TTC549 (cell line): ENCODE results near the gene TENM4.

Source experiments
- FAIRE-seq: peaks from 2 replicates; lab custom pipeline; 2012; peaks lifted over from hg19 to GRCh38; lab: Jason Lieb, UNC

The TENM4 gene

DNA sequence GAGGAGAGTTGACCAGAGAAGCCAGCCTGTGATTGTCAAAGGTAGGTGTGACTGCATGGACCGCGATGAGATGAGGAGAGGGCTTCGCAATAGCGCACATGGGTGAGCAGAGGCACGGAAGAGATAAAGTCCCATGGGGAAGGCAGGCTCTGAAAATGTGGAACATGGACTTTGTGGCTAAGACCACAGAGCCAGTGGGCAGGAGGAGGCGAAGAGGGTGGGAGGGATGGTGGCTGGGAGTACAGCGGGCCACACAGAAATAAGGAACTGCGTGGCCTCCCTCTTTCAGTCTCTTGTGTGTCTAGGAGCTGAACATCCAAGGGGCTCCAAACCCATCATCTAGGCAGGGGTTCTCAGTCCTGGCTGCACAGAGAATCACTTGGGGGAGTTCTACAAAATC is 98.6 kb downstream of the TENM4 start:
- FAIRE-seq: no peak

DNA sequence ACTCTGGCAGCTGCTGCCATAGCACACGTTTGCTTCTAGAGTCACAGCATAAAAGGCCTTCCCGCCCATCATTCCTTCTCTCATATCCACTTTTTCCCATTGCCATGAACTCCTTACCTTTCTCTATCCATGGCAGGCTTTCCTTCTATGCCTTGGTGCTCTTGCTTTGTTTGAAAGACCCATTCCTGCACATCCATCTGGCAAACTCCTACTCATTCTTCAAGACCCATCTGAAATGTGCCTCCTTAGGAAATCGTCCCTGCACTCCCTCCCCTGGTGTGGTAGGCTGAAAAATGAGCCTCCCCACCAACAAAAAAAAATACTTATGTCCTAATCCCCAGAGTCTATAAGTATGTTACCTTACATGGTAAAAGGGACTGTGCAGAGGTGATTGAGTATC is 100.3 kb downstream of the TENM4 start:
- FAIRE-seq: no peak

DNA sequence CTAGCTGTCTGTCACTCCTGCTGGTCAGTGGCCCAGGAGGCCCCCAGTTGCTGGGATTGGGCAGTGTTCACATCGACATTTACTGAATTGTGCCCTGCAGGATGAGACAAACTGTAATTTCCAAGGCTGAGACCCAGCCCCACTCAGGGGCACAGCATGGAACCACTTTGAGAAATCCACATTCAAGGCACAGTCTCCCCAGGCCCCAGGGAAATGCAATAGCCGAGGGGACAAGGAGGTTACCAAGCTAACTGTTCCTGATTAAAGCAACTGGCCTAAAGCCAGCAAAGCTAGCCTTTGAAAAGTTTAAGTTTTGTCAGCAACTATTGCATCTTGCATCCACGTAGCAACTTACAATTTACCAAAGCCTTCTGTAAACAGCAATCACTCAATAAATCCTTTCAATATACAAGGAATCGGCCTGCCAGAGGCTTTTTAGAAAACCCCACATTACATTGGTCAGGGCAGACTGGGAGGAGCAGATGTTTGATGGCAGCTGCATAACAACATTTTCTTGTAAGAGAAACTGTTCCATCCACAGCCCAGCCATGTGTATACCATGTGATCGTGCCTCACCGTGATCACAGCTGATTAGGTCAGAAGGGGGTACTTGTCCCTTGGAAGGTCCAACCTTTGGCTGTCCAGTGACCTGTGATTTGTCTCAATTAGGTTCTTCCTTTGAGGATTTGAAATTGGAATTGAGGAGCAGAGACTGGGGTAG is 103.9 kb downstream of the TENM4 start:
- no peak for FAIRE-seq

DNA sequence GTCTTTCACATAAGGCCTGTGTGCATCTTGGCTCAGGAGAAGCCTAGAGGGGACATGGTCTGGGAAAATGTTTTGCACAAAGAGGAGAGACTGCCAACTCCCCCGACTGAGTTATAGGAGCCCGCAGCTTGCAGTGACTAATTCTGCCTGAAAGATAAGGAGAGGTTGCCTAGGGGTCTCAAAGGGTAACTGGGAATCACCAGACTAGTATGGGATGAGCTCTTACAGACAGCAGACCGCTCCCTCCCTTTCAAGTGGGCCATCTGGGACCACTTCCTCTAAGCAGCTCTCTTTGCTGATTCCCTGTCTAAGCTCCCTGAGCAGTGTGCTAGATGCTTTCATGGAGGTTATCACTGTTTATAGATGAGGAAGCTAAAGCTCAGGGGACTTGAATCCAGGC is 105.1 kb downstream of the TENM4 start:
- FAIRE-seq: no peak

DNA sequence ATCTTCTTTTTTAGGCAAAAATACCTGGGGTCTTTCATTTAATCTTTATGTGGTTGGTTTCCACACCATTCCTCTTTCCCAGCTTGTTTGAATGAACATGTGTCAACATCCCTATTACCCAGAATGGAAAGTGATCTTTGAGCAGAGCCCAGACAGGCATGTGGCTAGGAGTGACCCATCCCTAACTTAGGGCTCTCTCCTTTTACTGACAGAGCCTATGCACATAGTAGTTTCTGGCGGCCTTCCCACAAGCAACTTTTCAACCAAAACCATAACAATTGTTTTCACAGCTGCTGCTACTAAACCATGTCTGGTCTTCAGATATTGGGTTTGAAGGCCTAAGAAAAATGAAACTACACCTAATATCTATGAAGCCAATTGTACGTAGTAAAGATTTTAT is 107.5 kb downstream of the TENM4 start:
- FAIRE-seq: no peak

DNA sequence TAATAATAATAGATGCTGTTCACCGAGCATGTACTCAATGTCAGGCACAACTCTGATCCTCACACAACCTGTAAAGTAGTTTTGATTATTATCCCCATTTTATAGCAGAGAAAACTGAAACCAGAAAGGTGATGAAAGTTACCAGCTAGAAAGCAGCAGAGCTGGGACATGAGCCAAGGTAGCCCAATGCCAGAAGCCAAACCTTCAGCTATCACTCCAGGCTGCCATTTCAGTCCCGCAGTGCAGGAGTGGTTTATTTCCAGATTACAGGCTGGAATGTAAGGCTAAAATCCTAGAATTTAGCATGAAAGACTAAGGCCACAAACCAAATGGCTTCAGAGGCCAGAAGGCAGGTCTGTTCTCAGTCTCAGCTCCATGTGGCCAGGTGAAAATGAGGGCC is 108.8 kb downstream of the TENM4 start:
- no peak for FAIRE-seq

DNA sequence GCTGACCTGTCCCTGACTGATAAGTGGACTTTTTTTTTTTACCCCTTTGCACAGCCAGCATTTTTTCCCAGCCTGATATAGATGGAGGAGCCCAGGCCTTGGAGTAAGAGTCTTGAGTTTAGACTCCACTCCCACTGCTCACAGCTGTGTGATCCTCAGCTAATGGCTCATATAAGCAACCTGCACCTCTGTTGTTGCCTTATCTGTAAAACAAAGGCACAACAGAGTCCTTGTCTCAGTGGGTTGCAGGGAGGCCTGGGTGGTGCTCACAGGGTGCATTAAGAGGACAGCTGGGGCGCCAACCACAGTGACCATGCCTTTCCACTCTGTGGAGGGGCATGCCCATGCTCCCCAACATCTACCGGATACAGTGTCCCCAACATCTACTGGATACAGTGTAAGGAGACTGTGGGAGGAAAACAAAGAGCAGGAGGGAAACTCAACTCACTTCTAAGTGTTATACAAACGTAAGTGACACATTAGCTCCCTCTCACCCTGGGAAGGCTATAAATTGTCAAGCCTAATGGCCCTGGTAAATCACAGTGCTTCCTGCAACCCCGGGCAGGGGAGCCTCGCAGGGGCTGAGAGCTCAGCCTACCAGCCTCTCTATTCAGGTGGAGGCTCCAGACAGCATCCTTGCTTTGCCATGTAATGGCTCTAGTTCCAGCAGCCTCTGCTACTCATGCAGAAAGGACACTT is 109.5 kb downstream of the TENM4 start:
- no peak for FAIRE-seq

DNA sequence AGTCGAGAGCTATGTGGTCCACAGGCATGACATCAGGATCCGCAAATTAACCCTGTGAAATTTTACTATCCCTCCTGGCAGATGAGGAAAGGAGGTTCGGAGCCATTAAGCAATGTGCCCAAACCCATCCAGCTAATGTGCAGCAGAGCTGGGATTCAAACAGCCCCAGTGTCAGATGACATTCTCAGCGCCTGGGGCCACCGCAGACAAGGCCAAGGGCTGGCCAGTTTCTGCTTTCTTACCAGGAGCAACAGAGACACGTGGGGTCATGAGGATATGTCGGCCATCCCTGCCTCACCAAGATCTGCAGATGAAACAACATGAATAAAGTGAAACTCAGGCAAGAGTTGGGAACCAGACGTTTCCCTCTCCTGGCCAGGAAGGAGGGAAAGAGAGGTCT is 110.2 kb downstream of the TENM4 start:
- FAIRE-seq: no peak

DNA sequence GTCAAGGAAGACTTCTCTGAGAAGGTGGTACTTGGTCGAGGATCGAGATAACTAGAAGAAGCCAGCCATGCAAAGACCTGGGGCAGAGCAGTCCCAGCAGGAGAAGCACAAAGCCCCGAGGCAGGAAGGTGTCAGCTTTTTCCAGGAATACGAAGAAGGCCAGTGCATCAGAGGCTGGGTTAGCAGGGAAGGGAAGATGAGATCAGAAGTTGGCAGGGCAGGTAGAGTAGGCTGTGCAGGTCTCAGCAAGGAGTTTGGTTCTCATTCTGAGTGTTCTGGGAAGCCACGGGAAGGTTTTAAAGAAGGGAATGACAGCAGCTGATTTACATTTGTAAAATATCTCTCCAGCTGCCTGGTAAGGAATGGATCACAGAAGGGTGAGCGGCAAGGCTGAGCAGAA is 111.3 kb downstream of the TENM4 start:
- FAIRE-seq: no peak

DNA sequence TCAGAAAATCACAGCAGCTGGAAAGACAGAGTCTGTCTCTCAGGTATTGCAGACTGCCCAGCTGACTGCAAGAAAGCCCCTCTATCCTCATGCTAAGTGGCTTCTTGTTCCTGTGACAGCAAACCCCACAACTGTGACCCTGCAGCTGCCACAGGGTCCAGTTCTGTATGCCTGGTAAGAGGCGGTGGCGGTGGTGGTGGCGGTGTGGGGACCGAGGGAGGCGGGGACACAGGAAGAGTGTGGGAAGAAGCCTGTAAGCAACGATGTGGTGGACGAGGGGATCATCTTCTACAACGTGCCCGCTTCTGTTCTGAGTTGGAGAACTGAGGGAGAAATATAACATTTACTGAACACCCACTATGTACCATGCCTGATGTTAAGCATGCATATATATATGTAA is 112.4 kb downstream of the TENM4 start:
- no peak for FAIRE-seq

DNA sequence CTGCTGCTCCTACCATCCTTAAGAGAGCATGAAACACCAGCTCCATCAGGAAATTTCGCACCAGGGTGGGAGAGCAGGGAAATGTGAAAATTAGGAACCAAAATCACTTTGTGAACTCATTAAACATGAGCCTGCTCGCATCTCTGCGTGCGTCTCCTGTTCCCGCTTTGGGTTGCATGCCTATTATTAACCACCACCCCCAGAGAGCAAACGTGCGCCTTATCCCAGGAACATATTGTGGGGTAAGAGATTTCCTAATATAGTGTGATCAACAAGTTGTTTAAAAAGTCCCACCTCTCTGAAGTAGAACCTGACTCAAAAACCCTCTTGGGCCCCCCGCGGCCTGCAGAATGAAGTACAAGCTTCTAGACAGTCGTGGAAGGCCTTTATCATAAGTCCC is 115.0 kb downstream of the TENM4 start:
- no peak for FAIRE-seq

DNA sequence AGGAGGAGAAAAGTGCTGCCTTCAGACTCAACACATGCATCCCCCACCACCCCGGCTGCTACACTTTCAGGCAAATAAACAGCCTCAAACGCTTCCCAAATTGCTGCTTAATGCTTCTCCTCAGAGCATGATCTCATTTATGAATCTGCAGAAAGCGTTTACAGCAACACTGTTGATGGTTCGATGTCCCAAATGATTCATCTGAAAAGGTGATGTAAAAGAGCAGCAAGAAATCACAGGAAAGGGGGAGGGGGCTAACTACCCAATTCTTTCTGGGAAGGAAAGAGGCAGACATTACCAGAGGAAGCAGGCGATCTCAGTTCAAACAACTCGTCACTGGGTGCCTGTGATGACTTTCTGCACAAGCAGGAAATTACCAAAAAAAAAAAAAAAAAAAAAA is 119.6 kb downstream of the TENM4 start:
- FAIRE-seq: no peak

DNA sequence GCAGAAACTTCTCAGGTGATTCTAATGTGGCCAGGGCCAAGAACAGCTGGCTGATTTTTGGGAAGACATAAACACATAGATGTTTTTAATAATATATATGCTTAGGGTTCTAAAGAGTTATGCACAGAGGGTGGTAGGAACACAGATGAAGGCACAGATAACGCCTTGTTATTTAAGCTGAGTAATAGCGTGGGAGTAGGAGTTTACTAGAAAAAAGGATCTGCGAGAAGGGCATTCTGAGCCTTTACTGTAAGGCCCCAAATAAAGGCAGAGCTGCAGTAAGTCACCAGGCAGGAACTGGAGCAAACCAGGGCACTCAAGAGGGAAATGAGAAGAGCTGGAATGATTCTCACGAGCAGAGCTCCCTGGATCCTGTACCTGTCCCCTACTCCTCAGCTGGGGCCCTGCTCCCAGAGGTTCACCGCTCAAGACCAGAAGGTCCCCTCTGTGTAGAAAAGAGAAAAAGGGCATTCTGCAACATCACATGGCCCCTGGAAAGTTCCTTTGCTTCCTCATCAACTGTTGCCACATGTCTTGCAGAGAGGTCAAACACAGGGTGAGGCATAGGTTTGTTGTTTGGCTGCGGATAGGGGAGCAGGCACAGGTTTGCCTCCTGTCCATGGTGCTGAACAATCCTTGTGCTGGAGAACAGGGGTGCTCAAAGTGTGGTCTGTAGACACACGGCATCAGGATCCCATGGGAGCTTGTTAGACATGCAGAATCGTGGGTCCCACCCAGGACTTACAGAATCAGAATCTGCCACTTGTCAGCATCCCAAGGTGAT is 125.7 kb downstream of the TENM4 start:
- no peak for FAIRE-seq

DNA sequence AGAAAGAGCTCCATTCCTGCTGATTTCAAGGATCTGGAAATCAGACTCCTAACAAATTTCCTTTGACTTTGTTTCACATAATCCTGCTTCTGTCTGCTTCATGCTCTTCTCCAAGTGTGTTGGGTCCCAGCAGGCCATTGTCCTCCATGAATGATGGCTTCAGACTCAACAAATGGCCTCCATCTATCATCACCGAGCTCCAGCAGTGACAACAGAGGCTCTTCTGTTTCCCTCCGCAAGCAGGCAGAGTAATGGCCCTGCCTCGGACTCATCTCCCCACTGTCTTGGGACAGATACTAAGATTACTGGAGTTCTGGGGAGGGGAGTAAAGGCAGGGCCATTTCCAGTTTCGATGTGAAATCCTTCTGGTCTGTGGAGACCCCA is 127.3 kb downstream of the TENM4 start:
- FAIRE-seq: no peak

DNA sequence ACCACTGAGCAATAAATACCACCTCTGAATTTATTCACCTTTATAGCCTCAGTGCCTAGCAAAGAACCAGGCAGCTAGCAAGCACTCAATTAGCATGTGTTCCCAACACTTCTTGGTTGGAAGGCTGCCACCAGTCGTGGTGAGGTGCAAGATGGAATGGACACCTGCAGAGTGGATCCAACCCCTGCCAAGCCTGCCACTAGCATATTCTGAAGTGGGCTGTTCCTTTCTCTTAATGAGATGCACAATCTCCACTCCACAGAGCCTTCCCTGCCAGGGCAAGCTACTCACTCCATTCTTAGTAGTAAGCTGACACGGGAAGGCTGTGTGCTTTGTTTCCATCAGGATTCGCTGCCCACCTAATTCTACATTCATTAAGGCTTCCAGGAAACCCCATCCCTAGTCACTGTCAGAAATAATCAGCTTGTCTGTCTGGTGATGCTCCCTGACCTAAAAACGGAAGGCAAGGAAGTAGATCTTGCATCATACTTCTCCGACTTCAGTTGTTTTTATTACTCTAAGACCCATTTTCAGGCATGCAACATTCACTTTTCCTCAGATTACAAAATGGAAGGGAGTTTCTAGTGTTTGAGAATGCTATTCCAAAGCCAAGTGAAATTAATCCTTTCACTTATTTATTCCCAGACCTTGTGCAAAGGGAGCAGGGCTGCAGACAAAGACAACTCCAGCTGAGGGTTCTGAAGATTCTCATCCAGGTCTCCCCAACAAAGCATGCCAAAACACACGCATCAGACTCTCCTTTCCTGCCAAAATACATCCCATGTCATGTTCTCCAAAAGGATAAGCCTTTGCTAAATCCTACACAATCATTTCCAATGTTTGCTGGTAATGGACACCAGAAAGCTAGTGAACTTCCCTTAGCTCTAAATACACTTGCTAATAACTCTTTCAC is 128.0 kb downstream of the TENM4 start:
- no peak for FAIRE-seq

DNA sequence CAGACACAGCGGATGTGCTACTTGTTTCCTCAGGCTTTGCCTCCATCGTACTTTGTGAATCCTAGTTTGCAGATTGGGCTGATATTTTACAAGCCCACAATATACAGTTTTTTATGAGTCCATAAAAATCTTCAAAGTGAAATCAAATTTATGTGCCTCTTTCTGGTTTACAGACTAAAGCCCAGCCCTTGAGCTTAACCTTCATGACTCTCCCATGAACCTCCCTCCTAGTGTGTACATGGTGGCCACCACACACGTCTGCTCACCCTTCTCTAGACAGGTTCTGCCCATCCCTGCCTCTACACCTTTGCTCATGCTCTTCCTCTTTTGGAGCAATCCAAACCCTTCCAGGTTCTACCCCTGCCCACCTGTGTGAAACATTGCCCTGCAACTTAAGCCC is 129.4 kb downstream of the TENM4 start:
- no peak for FAIRE-seq

DNA sequence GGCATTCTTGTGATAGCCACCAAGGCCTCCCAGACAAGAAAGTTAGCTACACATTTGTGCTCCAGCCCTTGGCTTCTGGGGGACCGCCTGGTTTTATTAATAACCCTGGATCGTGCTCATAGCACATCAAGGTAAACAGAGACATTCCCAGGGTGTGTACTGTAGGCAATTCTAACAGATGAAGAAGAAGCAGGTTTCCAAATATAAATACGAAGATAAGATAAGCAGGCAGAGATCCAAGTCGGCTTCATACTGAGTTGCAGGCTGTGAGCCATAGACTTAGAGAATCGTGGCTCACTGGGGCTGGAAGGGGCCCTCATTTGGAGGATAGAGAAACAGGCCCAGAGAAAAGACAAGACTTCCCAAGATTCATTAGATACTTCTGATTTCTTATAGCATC is 131.4 kb downstream of the TENM4 start:
- no peak for FAIRE-seq

DNA sequence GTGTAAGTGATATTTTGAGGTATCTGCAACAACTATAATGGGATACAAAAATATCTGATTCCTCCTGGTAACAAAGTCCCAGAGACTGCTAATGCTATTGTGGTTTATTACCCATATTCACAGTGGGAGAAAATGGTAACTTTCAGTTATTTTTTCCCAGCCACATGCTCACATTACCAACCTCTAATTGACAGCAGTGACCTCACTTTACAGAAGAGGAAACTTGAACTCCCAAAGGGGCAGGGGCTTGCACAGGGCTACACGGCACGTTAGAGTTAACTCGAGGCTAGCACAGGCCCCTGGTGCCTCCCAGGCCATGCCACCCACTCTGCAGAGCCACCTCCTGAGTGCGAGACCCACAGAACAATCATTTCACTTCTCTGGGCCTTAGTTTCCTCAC is 132.4 kb downstream of the TENM4 start:
- no peak for FAIRE-seq

DNA sequence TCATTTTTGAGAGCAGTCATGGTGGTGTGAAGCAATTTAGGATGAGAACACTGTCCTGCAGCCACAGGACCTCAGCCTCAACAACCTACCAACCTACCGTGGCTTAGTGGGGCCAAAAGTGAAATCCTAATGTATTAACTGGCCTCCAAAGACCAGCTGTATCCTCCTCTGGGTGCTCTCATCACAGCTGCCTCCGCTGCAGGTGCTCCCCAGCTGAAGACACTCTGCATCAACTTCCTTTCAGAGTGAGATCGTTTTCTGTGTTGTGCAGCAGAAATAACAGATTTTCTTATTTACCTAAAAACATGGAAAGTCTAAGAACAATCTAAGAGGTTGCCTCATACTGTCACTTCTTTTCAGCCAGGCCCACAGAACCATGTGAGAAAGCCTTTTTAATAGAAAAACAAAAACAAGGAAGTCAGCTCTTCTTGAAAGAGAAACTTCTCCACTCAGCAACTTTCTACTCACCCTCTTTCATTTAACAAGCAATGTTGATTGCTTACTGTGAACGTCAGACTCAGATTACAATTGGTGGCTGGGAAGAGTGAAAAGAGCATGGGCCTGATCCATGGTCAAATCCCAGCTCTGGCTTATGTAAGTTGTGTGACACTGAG is 136.1 kb downstream of the TENM4 start:
- FAIRE-seq: no peak

DNA sequence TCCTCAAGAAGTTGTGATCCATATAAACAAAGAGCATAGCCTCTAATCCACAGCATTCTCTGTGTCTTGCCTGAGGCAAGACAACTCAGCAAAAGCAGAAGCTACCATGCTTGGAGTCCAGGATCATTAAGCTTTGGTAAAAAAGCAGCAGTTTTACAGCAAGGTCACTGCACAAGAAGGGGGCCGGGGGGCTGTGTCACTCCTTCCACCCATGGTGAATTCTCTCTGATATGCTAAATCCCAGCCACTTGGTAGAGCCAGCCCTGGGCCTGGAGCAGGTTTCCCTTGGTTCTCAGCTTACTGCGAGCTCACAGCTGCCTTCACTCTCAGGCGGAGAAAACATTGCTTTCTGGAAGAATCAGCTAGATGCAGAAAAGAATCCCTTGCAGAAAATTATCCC is 144.7 kb downstream of the TENM4 start:
- FAIRE-seq: no peak

DNA sequence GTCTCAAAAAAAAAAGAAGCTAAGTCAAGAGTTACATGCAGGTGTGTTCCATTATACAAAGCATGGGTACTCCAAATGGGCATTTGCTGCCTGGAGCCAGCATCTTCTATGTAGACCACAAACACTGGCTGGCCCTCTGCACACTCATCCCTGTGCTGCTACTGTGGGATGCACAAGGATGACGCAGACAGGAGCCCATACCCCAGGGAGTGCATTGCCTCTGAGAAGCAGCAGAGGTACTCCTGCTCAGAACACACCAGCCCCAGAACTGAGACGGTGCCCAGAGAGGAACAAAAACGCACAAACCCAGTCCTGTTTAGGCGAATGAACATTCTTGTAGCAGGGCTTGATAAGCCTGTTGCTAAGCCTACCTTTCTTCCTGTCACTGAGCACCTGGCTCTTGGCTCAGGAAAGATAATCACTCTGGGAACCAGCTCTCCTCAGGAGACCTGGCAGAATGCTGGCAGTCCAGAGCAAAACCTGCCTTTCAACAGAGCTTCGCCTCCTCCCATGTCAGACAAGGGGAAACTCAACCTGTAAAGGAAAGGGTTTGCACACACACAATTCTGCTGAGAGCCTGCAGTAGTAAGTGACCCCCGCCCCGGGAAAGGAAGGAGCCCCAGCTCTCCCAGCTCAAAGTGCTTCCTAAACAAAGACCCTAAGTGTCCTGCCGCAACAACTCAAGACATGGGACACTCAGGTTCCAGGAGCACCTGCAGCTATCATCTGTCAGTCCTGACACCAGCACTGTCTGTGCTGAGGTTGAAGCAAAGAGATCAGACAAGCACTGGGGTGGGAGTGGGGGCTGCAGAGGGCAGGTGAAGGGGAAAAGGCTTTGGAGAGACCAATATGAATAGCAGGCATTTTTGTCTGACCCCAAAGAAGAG is 145.7 kb downstream of the TENM4 start:
- no peak for FAIRE-seq
